Fibroblast of peridontal ligament (primary cell): Measurements from ENCODE around the gene STYXL1.
"Not testable (repeated sequence)": the region's sequence is repeated elsewhere in the genome, so short reads cannot be mapped to it uniquely, and the experiment has no call there.

Source experiments
- DNase-seq: peaks from one replicate; pipeline ENCODE4 v3.0.0-alpha.2; 2010; ENCODE audit errors: extremely low read depth

Gene STYXL1

GRCh38 chr7:76066716-76067503 is 19.1 kb upstream of the STYXL1 start:
- peak; percentile 6 for DNase-seq

GRCh38 chr7:76065016-76065612 is 17.3 kb upstream of the STYXL1 start:
- no peak for DNase-seq

DNA sequence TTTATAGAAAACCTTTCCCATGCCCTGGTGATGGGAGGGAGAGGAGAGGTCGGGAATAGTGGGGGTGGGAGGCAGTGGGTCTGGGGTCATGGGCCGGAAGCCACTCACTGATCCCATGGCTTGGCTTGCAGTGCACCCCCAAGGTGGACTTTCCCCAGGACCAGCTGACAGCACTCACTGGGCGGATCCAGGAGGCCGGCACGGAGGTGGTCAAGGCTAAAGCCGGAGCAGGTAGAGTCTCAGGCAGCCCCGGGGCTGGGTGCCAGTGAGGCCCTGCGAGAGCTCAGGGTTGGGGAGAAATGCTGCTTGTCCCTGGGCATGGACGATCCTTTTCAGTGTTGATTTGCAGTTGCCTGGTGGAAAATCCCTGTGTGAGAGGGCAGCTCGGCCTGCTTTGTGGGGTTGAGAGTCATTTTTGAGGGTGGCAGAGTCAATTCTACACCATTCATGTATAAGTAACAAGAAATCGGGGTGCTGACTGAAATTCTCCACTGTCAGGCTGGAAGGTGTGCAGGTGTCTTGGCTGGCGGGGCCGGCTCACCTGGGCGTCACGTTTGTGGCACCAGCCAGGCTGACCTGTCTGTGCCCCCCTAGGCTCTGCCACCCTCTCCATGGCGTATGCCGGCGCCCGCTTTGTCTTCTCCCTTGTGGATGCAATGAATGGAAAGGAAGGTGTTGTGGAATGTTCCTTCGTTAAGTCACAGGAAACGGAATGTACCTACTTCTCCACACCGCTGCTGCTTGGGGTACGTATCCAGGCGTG is 16.6 kb upstream of the STYXL1 start:
- DNase-seq = no peak

- DNase-seq = no peak
These were observed 15.7 kb upstream of the STYXL1 start for GRCh38 chr7:76063525-76063924.

DNA sequence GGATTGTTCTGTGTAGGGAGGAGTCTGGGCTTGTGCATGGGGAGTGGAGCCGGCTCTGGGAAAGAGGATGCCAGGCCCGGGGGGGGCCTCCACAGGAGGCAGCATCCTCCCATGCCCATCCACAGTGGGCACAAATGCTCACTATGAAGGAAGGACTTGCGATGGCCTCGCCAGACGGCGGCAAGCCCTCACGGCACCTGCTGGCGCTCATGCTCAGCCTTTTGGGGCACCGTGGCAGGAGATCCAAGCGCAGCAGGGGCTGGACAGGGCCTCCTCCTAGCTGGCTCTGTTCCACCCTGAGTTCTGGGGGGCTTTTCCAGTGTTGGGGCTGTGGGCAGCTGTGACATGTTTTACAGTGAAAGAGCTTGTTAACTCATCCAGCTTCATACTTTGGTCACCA is 15.3 kb upstream of the STYXL1 start:
- no peak for DNase-seq

GRCh38 chr7:76062254-76062653 is 14.5 kb upstream of the STYXL1 start:
- DNase-seq = no peak

DNA sequence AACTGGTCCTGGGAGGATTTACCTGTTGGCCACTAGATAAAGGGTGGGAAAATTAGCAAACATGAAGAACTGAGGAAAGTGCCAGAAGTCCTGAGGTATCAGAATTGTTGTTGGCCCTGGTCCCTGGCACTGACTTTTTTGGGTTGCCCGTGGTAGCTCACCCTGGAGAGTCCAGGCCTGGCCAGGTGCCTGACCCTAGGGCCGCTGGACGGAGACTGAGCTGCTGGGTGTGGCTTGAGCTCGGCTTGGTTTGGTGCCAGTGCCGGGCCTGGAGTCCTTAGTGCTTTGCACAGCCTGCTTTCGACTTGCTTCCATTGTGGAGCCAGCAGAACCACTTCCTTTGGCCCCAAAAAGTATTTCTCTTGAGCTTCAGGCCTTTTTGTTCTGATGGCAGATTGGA is 13.0 kb upstream of the STYXL1 start:
- DNase-seq = no peak

DNA sequence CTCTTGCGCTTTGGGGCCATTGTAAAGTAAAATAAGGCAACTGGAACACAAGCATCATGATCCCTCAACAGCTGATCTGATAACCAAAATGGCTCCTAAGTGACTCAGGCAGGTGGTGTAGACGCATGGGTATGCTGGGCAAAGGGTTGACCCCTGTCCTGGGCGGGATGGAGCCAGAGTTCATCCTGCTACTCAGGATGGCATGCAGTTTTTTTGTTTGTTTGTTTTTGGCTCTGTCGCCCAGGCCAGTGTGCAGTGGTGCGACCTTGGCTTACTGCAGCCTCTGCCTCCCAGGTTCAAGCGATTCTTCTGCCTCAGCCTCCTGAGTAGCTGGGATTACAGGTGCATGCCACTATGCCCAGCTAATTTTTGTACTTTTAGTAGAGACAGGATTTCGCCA is 10.9 kb upstream of the STYXL1 start:
- not testable (repeated sequence) for DNase-seq

DNA sequence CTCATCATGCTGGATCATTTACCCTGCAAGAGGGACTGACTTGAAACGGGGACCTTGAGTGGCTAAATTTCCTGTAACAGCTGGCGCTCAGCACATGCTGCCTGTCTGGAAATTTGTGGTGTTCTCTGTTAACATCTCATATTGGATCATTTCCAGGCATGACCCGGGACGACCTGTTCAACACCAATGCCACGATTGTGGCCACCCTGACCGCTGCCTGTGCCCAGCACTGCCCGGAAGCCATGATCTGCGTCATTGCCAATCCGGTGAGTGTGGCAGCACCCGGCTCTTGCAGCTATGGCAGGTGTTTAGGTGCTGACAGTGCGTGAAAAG is 10.0 kb upstream of the STYXL1 start:
- DNase-seq = no peak

DNA sequence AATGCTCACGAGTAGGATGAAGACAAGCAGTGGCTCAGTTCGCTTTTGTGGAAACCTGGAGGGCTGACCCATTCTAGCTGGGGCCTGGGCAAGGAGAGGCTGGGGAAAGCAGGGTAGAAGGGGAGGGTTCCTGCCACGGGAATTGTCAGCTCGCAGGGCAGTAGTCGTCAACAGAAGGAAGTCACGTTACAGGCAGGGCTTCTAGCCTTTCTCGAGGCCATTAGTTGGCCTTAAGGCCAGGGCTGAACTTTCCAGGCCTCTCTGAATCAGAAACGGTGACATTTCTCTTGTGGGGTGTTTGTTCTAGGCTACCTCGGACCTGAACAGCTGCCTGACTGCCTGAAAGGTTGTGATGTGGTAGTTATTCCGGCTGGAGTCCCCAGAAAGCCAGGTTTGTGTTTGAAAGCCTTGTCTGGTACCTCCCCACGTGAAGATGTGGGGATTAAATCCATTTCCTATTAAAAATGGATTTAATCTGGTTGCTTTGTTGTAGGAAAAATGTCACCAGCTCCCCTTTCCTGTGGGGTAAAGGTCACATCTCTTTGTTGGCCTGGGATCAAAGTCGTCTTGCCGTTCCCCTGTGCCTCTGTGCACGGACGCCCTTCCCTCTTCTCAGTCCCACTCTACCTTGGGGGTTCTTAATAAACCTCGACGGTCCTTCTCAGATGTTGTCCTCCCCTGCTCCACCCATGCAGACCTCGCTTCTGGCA is 9.5 kb upstream of the STYXL1 start:
- DNase-seq = no peak

DNA sequence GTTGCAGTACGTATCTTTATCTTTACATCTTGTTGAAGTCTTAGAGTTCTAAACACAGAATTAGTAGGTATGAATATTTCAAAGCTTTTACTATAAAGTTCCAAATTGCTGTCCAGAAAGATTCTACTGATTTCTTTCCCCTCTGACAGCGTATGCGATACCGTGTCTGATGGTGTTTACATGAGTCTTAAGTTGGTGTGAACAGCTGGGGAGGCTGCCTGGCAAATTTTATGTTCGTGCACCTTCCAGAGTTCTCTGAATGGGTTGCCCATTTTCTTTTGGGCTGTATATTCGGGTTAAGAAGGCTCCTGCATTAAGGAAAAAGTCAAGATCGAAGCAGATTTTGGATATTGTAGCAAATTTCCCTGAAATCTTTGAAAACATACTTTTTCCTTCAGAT is 8.4 kb upstream of the STYXL1 start:
- no peak for DNase-seq

DNA sequence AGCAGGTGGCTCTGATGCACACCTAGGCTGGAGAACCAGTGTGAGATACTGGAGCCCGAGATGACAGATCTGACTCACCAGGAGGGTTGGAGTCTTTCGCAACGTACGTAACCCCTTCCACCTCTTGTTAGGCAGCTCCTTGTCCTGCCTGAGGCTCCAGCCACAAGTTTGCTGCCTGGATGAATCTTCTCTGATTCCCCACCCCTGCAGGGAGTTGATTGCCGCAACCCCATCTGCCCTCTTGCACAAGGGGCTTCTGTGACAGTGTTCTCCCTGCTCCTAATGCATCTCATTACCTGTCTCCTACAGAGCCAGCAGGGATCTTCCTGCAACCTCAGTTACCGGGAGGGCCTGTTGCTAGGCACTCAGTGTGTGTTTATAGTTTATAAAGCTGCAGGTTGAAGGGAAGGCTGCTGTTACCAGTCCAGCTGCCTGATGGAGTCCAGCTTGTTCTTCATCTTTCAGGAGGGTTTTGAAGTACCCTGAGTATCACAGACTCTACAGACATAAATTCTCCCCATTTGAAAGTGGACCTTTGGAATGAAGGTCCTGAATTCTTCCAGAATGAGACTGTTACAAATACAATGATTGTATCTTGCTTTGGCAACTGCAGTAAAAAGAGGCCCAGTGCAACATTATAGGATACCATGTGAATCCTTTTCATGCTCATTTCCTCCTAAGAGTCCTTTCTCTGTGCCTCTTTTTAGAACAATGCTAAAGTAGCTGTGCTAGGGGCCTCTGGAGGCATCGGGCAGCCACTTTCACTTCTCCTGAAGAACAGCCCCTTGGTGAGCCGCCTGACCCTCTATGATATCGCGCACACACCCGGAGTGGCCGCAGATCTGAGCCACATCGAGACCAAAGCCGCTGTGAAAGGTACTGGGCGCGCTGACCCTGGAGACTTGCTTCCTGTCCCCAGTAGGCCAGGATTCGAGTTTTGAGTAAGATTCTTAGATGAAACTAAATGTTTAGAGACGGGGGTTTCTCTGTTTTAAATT is 6.6 kb upstream of the STYXL1 start:
- DNase-seq = peak; percentile 43

DNA sequence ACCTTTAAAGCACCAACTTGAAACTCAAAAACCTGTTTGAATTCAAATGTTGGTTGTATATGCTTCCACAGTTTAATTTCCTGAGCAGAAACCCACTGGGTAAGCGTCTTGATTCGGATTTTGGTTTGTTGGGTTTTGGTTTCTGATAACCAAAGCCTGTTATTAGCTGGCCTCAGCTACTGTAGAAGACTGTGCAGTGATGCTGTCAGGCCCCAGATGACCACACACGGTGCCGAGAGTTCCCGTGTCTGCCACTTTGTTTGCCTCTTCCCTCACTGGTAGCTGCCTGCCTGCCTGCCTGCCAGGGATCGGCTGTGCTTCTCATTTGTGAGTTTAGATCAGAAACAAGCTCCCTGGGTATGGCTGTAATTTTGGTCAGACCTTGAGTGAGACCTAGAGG is 5.7 kb upstream of the STYXL1 start:
- DNase-seq = peak; percentile 9

- not testable (repeated sequence) for DNase-seq
These were observed 4.9 kb upstream of the STYXL1 start for GRCh38 chr7:76052681-76053080.

DNA sequence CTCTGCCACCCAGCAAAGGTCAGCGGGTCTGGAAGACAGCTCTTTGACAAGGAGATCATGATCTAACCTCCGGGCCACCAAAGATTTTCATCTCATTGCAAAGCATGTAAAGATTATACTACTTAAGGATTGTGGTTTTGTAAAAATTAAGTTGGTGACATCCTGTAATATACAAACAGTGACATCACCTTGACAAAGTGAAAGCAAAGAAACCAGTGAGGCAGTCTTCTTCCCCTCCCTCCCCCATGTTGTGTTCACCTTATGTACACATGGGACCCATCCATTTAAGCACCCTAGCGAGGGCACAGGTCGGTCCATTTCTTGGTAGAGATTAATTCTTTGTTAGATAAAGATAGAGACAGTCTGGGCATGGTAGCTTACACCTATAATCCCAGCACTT is 4.0 kb upstream of the STYXL1 start:
- no peak for DNase-seq

DNA sequence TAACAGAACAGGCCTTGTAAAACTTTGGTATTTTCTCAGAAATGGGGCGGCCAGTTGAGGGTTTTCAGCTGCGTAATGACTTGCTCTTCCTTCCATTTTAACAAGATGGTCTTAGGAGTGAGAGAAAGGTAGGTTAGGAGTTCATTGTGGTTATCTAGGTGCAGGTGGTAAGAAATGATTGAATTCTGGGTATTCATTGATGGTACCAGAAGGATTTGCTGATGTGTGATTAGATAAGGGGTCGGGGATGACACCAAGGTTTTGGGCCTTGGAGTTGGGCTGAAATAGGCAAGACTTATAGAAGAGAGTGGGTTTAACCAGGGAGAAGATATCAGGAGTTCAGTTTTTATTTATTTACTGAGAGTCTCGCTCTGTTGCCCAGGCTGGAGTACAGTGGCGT is 2.7 kb upstream of the STYXL1 start:
- DNase-seq = no peak

GRCh38 chr7:76049295-76049694 is 1.5 kb upstream of the STYXL1 start:
- no peak for DNase-seq

GRCh38 chr7:76048668-76048988 is 828 bp upstream of the STYXL1 start:
- no peak for DNase-seq

DNA sequence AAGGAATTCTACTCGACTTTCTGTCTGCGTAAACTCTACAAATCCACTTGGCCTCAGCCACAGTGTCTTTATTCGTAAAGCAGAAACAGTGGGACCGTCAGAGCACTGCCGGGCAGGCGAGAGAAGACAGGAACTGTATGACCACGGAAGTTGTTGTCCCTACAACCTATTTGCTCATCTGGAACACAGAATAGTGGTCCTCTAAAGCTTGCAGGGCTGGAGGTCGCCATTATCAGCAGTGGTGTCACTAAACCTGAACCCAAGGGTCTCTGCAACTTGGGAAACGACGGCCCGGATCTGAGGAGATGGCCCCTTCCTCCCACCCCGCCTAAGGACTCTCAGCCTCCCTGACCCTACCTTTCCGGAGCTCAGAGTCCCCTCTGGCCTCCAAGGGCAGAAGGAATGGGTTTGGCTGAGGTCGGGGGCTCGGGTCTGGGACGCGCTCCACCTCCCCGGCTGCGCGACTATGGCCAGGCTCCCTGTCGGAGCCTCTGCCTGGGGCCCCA is 442 bp downstream of the STYXL1 start:
- peak; percentile 15 for DNase-seq

DNA sequence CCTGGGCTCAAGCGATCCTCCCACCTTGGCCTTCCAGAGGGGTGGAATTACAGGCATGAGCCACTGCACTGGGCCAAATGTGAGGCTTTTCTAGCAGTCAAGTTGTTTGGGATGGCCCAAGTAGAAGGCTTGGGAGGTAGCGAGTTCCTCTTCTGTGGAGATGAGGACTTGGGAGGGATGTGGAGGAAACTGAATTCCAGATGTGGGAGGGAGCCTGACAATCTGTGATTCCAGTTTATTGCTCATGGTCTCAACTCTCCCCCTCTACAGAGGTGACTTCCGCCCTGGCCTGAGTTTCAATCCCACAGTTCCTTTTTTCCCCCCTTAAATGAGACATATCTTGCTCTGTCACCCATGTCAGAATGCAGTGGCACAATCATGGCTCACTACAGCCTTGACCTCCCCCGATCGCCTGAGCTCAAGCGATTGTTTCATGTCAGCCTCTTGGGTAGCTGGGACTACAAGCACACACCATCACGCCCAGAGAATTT is 3.4 kb downstream of the STYXL1 start:
- DNase-seq = no peak

- no peak for DNase-seq
These were observed 7.7 kb downstream of the STYXL1 start for GRCh38 chr7:76040126-76040525.
